DMS 273 treated with DMSO at 0.1 percent for 48 hours (cell line): ENCODE results near the gene AKT1.

Source experiments
- DNase-seq: peaks from one replicate; lab custom pipeline; 2025; lab: John Stamatoyannopoulos, UW

The AKT1 gene

DNA sequence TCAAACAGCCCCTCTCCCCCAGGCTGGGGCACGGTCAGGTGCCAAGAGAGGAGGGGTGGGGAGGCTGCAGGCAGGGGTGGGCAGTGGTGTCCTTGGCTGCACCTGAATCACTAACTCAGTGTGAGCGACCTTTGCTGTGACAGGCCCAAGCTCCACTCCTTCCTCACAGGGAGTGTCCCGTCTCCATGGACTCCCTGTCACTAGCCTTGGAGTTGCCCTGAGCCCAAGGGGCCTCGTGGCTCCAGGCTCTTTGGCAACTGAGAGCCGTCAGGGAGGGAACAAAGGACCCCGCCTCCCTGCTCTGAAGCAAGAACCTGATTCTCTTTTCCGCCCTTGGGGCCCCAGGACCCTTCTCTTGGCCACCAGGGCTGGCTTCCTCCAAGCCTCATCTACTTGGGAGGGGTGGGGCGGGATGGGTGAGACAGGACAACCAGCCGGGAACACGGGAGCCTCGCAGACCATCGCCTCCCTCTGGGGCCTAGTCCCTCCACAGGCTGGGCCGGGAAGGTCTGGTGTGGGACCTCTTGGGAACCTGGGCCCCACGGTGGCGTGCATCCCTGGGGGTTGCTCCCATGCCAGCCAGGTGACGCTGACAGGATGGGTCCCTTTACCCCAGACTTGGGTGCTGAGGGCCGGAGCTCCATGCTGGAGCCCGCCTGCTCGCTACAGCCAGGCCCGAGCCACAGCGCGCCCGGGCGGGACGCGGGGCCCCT, 72.5 kb downstream of the AKT1 start:
- no peak for DNase-seq

DNA sequence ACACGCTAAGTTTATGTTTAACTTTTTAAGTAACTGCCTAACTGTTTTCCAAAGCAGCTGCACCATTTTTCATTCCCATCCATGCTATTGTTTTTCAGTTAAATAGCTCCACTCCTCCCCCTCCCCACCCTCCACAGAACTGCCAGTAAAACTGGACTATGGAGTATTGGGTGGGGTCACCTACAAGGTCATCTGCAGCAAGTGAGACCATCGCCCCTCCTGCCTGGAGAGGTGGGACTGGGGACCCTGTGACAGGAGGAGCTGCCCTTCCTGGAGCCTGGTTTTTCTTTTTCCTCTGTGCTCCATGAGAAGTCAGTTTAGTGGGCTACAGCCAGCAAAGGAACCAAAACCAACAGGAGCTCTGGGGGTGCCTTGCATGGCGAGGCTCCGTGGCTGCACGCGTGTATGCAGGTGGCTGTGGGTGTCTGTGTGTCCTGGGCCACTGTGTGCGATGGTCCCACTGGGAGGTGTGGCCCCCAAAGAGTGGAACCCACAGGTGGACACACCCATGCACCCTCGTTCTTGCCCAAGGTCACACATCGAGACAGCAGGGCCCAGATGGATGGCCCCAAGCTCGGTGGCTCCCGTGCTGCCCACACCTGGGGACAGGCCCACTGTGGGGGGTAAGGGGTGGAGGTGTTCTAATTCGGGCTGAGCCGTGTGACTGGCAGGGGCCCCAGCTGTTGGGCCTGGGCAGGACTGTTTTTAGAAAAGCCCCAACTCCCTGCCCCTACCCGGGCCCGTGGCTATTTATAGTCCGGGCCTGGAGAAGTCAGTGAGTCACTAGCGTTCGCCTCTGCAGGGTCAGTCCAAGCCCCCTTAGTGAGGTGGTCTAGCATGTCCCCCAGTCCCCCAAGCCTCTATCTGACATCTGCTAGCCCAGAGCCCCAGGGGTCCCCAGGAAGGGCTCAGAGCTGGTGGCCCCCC, 73.8 kb downstream of the AKT1 start:
- no peak for DNase-seq
